OCI-LY1 (cell line): ENCODE results near the gene PVR.

Source experiments
- H2AFZ ChIP-seq: fragments of 200-600 bp; sonication (generic), shearing (Covaris generic); 2 replicates; pipeline ENCODE4 v1.6.0; 2014; ENCODE audit warnings: antibody characterized with exemption, mild to moderate bottlenecking, low read length
- H3F3A ChIP-seq: fragments of 200-600 bp; sonication (generic), shearing (Covaris generic); 2 replicates; pipeline ENCODE4 v1.6.0; 2014; ENCODE audit warnings: mild to moderate bottlenecking, antibody characterized with exemption, low read length, moderate library complexity; ENCODE audit not compliant: insufficient read depth
- H3K27ac ChIP-seq: fragments of 200-600 bp; sonication (generic); 2 replicates; pipeline ENCODE4 v1.5.1; 2014; ENCODE audit warnings: low read length, mixed run types, mild to moderate bottlenecking, low read depth; ENCODE audit not compliant: poor library complexity, severe bottlenecking
- H3K27me3 ChIP-seq: fragments of 200-600 bp; sonication (generic); 2 replicates; pipeline ENCODE4 v1.6.0; 2014; ENCODE audit warnings: antibody characterized with exemption, mild to moderate bottlenecking, low read length, moderate library complexity; ENCODE audit not compliant: insufficient read depth
- H3K36me3 ChIP-seq: fragments of 200-600 bp; sonication (generic); 2 replicates; pipeline ENCODE4 v1.6.1; 2014; ENCODE audit warnings: mild to moderate bottlenecking, antibody characterized with exemption, low read length, moderate library complexity, mixed read lengths; ENCODE audit not compliant: insufficient read depth
- H3K4me1 ChIP-seq: fragments of 200-600 bp; sonication (generic); 2 replicates; pipeline ENCODE4 v1.5.1; 2014; ENCODE audit warnings: mild to moderate bottlenecking, low read length, moderate library complexity; ENCODE audit not compliant: insufficient read depth, severe bottlenecking
- H3K4me2 ChIP-seq: fragments of 200-600 bp; sonication (generic), shearing (Covaris generic); 2 replicates; pipeline ENCODE4 v1.6.1; 2014; ENCODE audit warnings: low read length
- H3K4me3 ChIP-seq: fragments of 200-600 bp; sonication (generic); 2 replicates; pipeline ENCODE4 v1.5.1; 2014; ENCODE audit warnings: low read length, low read depth, mild to moderate bottlenecking, mixed read lengths; ENCODE audit not compliant: poor library complexity, severe bottlenecking
- H3K79me2 ChIP-seq: fragments of 200-600 bp; shearing (Covaris generic); 2 replicates; pipeline ENCODE4 v1.6.1; 2016; ENCODE audit warnings: mixed run types, low read length, mixed read lengths; ENCODE audit not compliant: insufficient read depth
- H3K9ac ChIP-seq: fragments of 200-600 bp; sonication (generic), shearing (Covaris generic); 2 replicates; pipeline ENCODE4 v1.6.1; 2014; ENCODE audit warnings: mild to moderate bottlenecking, low read length, mixed read lengths
- H3K9me2 ChIP-seq: fragments of 200-600 bp; sonication (generic), shearing (Covaris generic); 2 replicates; pipeline ENCODE4 v1.6.1; 2014; ENCODE audit warnings: low read depth, mild to moderate bottlenecking, low read length, mixed read lengths
- H3K9me3 ChIP-seq: fragments of 200-600 bp; shearing (Covaris generic); 2 replicates; pipeline ENCODE4 v1.6.1; 2014; ENCODE audit warnings: low read length, mixed read lengths
- H4K20me1 ChIP-seq: fragments of 200-600 bp; sonication (generic), shearing (Covaris generic); 2 replicates; pipeline ENCODE4 v1.6.0; 2016; ENCODE audit warnings: mild to moderate bottlenecking, low read length; ENCODE audit not compliant: insufficient read depth
- EZH2 ChIP-seq: fragments of 200-600 bp; sonication (generic), shearing (Covaris generic); IDR thresholded peaks from 2 replicates; pipeline ENCODE4 v1.8.0; 2017; ENCODE audit warnings: borderline replicate concordance, mixed run types, mild to moderate bottlenecking, antibody characterized with exemption, low read length, moderate library complexity, mixed read lengths
- TF ChIP-seq, protein P1 (sequence below): fragments of 200-600 bp; sonication (generic), shearing (Covaris generic); IDR thresholded peaks from 2 replicates; pipeline ENCODE4 v1.5.1; 2017; ENCODE audit warnings: mild to moderate bottlenecking, antibody characterized with exemption, low read length, moderate library complexity, mixed read lengths

PVR gene

DNA sequence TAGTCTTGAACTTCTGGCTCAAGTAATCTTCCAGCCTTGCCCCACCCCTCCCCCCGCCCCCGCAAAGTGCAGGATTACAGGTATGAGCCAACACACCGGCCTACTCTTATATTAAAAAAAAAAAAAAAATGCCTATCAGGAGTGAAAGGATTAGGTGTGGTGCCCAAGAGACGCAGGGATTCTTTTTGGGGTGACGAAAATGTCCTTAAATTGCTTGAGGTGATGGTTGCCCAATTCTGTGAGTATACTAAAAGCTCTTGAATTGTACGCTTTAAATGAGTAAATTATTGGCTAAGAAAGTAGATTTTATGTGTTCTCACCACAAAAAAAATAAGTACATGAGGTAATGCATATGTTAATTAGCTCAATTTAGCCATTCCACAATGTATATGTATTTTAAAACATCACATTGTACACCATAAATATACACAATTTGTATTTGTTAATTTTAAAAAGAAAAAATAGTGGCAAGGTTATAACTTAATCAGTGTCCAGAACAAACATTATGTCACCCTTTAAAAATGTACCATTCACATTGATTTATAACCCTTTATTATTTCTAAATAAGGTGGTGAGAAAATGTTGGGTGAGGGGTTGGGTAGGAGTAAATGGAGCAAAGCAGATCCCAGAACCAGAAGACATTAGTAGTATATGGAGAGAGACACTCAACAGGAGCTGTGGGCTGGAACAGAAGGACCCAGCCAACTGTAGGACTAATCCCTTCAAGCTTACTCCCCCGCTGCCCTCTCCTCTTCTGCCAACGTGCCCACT lies 26.4 kb upstream of the PVR start:
- Histone ChIP-seq H3K36me3 (no peaks in the 10 kb centered on the region), H3K9me2 (no peaks in the 10 kb centered on the region), H3F3A (no peaks in the 10 kb centered on the region), H2AFZ (no peak overlapping the region), H3K4me1 (no peaks in the 10 kb centered on the region), H3K4me3 (no peak overlapping the region), H3K9ac (no peak overlapping the region), H3K27me3 (no peaks in the 10 kb centered on the region), H3K27ac (no peak overlapping the region), H3K9me3 (no peaks in the 10 kb centered on the region), H3K4me2 (no peak overlapping the region), H4K20me1 (no peaks in the 10 kb centered on the region), H3K79me2 (no peaks in the 10 kb centered on the region)
- TF ChIP-seq, protein P1, sequence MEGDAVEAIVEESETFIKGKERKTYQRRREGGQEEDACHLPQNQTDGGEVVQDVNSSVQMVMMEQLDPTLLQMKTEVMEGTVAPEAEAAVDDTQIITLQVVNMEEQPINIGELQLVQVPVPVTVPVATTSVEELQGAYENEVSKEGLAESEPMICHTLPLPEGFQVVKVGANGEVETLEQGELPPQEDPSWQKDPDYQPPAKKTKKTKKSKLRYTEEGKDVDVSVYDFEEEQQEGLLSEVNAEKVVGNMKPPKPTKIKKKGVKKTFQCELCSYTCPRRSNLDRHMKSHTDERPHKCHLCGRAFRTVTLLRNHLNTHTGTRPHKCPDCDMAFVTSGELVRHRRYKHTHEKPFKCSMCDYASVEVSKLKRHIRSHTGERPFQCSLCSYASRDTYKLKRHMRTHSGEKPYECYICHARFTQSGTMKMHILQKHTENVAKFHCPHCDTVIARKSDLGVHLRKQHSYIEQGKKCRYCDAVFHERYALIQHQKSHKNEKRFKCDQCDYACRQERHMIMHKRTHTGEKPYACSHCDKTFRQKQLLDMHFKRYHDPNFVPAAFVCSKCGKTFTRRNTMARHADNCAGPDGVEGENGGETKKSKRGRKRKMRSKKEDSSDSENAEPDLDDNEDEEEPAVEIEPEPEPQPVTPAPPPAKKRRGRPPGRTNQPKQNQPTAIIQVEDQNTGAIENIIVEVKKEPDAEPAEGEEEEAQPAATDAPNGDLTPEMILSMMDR: no peak
- no peak for TF ChIP-seq EZH2

DNA sequence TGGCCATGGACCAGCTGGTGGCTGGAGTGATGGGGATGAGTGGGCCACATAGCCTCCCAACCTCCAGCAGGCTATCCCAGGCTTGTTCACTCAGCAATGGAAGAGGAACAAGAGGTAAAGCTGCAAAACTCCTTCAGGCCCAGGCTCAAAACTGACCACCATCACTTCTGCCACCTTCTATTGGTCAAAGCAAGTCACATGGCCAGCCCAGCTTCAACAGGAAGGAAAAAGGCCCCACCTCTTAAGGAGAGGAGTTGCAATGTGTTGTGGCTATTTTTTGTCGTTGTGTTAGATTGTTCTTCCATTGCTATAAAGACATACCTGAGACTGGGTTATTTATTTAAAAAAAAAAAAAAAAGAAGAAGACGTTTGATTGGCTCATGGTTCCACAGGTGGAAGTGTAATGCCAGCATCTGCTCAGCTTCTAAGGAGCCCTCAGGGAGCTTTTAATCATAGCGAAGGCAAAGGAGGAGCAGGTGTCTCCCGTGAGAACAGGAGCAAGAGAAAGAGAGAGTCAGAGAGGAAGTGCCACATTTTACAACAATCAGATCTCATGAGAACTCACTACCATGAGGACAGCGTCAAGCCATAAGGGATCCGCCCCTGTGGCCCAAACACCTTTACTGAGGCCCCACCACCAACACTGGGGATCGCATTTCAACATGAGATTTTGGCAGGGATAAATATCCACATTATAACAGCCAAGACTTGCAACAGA lies 24.9 kb upstream of the PVR start:
- Histone ChIP-seq H2AFZ (no peak overlapping the region), H3K9me2 (no peaks in the 10 kb centered on the region), H3K27me3 (no peaks in the 10 kb centered on the region), H3K79me2 (no peaks in the 10 kb centered on the region), H3K9me3 (no peaks in the 10 kb centered on the region), H3K36me3 (no peaks in the 10 kb centered on the region), H3K9ac (no peak overlapping the region), H3F3A (no peaks in the 10 kb centered on the region), H3K4me1 (no peaks in the 10 kb centered on the region), H4K20me1 (no peaks in the 10 kb centered on the region), H3K4me3 (no peak overlapping the region), H3K27ac (no peak overlapping the region), H3K4me2 (no peak overlapping the region)
- TF ChIP-seq EZH2: no peak
- TF ChIP-seq, protein P1: no peak

DNA sequence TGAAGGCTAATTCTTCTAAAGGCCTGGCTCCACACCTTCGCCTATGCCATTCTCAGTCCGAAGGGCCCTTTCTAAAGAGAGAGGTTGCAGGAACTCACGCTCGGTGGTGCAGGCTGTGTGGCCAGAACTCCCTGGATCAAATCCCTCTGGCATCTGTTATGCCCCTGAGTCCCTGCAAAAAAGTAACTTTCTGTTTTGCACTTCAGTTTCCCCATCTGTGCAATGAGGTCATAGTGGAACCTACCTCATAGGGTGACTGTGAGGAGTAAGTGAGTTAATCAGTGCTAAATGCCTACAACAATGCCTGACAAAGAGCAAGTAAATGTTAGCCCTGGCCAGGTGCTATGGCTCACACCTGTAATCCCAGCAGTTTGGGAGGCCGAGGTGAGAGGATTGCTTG lies 23.0 kb upstream of the PVR start:
- Histone ChIP-seq H3K27me3 (no peaks in the 10 kb centered on the region), H3K9me2 (no peaks in the 10 kb centered on the region), H3K4me1 (no peaks in the 10 kb centered on the region), H4K20me1 (no peaks in the 10 kb centered on the region), H3K79me2 (no peaks in the 10 kb centered on the region), H2AFZ (no peak overlapping the region), H3K4me2 (no peak overlapping the region), H3K4me3 (no peak overlapping the region), H3K9ac (no peak overlapping the region), H3K9me3 (no peaks in the 10 kb centered on the region), H3K27ac (no peak overlapping the region), H3K36me3 (no peaks in the 10 kb centered on the region), H3F3A (no peaks in the 10 kb centered on the region)
- no peak for TF ChIP-seq EZH2
- TF ChIP-seq, protein P1: no peak
